LNCAP (cell line): ENCODE measurements around the gene CATSPERE.

ENCODE experiments used
- CTCF ChIP-seq: fragments of 450-650 bp; IDR thresholded peaks from 2 replicates; pipeline ENCODE4 v1.5.1; 2017; ENCODE audit warnings: mild to moderate bottlenecking

Gene CATSPERE

GRCh38 chr1:244536316-244536715, 75.2 kb downstream of the CATSPERE start:
- TF ChIP-seq CTCF, result no peak

- no peak for TF ChIP-seq CTCF
Observed at GRCh38 chr1:244545511-244545910, 84.4 kb downstream of the CATSPERE start.

- TF ChIP-seq CTCF, result no peak
Observed at GRCh38 chr1:244548558-244549115, 87.6 kb downstream of the CATSPERE start.

- no peak for TF ChIP-seq CTCF
Observed at GRCh38 chr1:244552336-244552735, 91.3 kb downstream of the CATSPERE start.

- no peak for TF ChIP-seq CTCF
Observed at GRCh38 chr1:244556263-244556662, 95.2 kb downstream of the CATSPERE start.

- no peak for TF ChIP-seq CTCF
Observed at GRCh38 chr1:244557565-244557964, 96.5 kb downstream of the CATSPERE start.

GRCh38 chr1:244559561-244559960, 98.5 kb downstream of the CATSPERE start:
- no peak for TF ChIP-seq CTCF

- TF ChIP-seq CTCF, result no peak
Observed at GRCh38 chr1:244573768-244574167, 112.7 kb downstream of the CATSPERE start.
